HG03565 (cell line): ENCODE results near the gene CHD2.
"Not testable (repeated sequence)": the region's sequence is repeated elsewhere in the genome, so short reads cannot be mapped to it uniquely, and the experiment has no call there.

Experiments
- ATAC-seq: cut with Tn5 transposase; IDR thresholded peaks from one replicate; pipeline ENCODE4 v1.9.1; 2021; ENCODE audit warnings: mild to moderate bottlenecking, moderate library complexity; ENCODE audit not compliant: unreplicated experiment

The CHD2 gene

DNA sequence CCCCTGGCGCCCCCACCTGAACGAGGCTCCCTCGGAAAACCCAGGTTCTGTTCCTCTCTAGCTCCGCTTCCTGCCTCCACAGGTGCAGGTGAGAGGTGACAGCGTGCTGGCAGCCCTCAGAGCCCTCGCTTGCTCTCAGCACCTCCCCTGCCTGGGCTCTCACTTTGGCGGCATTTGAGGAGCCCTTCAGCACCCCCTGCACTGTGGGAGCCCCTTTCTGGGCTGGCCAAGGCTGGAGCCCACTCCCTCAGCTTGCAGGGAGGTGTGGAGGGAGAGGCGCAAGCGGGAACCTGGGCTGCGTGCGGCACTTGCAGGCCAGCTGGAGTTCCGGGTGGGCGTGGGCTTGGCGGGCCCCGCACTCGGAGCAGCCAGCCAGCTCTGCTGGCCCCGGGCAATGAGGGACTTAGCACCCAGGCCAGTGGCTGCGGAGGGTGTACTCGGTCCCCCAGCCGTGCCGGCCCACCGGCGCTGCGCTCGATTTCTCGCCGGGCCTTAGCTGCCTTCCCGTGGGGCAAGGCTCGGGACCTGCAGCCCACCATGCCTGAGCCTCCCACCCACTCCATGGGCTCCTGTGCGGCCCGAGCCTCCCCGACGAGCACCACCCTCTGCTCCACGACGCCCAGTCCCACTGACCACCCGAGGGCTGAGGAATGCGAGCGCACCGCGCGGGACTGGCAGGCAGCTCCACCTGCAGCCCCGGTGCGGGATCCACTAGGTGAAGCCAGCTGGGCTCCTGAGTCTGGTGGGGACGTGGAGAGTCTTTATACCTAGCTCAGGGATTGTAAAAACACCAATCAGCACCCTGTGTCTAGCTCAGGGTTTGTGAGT lies 131.6 kb downstream of the CHD2 start:
- not testable (repeated sequence) for ATAC-seq

DNA sequence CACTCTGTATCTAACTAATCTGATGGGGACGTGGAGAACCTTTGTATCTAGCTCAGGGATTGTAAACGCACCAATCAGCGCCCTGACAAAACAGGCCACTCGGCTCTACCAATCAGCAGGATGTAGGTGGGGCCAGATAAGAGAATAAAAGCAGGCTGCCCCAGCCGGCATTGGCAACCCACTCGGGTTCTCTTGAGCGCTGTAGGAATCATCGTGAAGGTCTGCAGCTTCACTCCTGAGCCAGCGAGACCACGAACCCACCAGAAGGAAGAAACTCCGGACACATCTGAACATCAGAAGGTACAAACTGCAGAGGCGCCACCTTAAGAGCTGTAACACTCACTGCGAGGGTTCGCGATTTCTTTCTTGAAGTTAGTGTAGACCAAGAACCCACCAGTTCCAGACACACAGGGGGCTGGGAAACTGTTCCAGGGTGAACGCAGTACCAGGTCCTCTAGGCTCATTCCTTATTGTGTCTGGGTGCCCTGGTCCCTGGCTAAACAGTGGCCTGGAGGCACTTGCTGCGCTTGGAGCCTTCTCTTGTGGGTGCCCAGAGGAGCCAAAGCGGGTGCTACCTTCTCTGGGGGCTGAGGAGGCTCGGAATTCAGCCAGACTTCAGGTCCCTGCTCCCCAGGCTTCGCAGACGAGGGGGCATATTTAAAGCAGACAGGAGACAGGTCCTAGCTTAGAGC lies 132.5 kb downstream of the CHD2 start:
- not testable (repeated sequence) for ATAC-seq

DNA sequence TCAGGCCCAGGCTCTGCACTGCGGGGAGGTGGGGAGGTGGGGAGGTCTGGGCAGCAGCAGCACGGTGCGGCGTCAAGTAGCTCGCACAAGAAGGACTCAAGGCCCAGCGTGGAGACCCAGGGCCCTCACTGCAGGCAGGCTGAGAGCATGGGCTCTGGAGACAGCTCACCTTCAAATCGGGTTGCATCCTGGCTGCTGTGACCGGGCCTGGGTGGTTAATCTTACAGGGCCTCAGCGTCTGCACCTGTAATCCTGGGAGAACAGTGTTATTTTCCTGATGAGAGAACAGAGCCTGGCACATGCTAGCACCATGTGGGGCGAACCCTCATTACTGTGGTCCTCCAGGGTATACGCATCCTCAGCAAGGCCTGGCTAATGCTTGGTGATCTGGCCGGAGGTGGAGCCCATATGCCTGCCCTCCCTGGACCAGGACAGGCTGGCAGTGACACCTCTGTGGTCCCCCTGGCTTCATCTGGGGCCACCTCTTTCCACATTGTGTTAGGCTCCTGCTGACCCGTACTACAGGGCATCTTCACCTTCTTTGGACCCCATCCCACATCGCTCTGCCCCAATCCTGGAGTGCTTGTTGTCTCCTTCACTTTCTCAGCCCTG lies 133.4 kb downstream of the CHD2 start:
- no peak for ATAC-seq

DNA sequence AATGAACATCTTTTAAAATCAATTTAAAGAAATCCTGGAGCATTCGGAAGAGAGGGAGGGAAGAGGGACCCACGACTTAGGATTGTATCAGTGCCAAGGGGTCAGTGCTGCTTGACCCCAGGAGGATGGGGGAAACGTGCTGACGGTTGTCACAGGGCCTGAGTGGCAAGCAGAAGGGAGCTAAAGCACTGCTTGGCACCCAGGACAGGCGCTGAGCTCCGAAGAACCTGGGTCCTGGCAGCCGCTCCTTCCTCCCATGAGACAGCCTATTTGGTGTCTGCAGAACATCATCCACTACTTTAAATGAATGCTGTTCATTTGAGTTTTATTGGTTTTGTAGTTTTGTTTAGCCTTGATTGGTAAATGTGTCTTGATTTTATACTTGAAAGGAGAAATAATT lies 134.4 kb downstream of the CHD2 start:
- no peak for ATAC-seq

DNA sequence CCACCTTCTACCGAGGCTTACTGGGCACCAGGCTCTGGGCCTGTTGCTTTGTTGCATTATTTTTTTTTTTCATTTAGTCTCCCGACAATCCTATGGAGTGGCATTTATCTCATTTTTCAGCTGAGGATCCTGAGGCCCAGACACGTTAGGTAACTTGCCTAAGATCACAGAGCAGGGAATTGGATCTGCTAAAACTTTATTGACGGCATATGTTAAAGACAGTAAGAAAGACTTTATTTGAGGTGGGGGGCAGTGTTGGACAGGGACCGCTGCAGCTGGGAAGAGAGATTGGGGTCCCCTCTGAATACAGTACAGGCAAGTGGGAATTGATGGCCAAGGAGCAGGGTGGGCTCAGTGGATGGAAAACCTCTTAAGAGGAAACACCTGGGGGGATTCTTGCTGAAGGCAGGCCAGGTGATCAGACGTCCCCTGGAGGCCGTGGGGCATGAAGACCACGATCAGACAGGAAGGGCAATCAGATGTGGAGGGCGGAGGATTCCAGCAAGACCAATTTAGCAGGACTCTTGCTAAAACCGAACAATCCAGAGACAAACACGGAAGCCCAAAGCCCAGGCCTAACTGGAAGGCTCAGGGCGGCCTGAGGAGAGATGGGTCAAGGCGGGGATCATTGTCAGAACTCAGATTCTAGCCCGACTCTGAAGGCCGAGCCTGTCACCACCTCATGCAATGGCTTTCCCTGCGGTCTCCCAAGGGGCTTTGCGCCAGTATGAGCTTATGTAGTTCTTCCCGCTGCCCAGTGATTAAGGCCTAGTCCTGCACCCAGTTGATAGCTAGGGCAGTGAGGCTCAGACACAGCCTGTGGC lies 135.2 kb downstream of the CHD2 start:
- peak; percentile 11 for ATAC-seq

DNA sequence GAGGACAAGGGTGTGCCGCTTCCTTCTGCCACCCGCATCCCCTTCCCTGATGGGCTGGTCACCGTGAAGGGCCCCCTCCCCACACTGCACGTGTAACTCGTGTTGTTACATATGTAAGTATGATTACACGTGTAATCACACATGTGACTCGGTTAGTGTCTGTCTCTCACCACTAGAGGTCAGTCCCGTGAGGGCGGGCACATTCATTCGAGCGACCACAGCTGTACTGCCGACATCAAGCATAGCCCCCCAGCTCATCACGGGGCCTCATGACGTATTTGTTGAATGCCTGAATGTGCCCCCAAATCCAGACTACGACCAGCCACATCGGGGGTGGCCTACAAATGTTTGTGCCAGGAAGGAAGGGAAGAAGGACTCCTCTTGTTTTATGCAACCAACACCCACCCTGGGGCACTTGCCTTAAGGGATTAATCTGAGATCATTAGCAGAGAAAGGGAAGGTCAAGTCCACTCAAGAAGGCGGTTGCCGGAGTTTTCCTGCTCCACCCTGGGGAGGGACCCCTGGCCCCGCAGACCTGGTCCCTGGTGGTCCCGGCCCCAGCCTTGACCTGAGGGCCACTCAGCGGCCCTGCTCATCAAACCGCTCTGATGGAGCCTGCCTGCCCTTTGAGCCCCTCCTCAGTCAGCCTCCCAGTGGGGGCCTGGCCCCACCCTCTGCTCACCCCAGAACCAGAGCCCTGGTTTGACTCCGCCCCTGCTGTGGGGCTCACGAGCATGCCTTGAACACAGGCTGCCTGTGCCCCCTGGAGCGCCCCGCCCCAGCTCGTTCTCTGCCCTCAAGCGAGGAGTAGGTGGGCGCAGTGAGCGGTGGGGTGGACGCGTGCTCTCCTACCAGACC lies 136.1 kb downstream of the CHD2 start:
- ATAC-seq: peak; percentile 92

DNA sequence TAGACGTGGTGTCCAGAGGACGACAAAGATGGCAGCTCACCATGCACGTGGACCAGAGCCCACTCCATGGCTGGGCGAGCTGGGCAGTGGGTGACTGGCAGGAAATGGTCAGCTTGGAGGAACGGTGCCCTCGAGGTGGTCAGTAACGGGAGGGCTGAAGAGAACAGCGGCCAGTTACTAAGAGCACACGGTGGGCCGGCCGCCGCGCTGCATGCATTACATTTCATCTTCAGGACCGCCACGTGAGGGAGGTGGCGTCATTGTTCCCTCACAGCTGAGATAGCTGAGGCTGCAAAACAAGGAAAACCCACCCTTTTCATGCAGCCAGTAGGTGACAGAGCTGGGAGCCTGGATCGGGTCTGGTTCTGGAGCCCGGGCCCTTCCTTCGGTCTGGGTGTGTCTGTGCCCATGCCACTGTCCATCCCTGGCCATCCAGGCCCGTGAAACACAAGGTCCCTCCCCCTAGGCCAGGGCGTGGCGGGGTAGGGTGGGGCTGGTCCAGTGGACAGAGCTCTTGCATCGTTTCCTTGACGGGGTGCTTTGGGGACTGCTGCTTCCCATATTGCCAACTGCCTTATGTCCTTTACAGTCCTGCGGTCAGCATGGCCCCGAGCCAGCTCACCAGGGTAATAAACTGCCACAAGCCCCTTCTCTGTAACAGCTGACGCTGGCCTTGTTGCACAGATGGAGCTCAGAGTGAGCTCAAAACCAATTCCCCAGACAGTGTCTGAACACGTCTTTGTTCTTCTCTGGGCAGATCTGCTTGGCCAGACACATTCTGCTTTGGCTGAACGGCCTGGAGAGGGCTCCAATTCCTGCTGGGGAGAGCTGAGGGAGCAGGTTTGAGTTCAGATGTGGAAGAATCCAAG lies 137.1 kb downstream of the CHD2 start:
- ATAC-seq: no peak

DNA sequence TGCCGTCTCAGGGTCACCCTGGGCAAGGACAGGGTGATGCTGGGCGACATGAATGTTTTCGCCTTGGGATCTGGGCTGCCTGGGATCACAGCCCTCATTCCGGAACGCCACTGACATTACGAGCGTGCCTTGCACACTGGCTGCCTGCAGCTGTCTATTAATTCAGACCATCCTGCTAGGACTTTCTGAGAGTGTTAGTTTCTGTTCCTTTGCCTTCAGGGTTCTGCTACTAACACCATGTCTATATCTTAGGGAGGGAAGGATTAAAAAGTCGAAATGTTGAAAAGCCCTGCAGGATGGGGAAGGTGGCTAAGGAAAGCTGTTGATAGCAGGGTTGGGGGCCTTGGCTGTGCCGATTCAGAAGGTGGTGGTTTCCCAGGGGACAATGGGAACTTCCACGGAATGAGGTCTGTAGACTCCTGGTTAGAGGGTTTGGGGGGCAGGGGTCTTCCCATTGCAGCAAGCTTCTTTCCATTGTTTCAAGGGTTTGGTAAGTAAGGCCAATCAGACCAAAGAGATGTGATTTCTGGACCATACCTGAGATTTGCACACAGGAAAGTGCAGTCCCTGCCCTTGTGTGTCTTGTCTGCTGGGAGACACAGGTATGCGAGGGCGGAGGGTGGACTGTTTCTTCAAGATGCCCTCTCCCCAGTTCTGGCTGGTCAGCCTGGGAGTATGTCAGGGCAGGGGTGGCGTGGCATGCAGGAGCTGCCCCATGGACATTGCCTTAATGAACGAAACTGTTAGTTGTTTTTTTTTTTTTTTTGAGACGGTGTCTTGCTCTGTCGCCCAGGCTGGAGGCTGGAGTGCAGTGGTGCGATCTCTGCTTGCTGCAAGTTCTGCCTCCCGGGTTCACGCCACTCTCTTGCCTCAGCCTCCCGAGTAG lies 137.9 kb downstream of the CHD2 start:
- no peak for ATAC-seq

DNA sequence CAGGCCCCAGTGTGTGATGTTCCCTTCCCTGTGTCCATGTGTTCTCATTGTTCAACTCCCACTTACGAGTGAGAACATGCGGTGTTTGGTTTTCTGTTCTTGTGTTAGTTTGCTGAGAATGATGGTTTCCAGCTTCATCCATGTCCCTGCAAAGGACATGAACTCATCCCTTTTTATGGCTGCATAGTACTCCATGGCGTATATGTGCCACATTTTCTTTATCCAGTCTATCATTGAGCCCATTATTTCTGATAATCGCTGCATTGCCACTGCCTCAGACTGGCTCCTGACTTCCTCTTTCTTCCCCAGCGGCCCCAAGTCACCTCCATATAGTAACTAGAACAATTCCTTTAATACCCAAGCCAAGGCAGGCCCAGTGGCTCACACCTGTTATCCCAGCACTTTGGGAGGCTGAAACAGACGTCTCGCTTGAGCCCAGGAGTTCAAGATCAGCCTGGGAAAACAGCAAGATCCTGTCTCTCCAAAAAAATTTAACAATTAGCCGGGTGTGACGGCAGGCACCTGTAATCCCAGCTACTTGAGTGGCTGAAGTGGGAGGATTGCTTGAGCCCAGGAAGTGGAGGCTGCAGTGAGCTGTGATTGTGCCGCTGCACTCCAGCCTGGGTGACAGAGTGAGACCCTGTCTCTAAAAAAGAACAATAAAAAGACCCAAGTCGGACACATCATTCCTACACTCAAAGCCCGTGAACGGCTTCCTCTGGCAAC lies 139.6 kb downstream of the CHD2 start:
- not testable (repeated sequence) for ATAC-seq

DNA sequence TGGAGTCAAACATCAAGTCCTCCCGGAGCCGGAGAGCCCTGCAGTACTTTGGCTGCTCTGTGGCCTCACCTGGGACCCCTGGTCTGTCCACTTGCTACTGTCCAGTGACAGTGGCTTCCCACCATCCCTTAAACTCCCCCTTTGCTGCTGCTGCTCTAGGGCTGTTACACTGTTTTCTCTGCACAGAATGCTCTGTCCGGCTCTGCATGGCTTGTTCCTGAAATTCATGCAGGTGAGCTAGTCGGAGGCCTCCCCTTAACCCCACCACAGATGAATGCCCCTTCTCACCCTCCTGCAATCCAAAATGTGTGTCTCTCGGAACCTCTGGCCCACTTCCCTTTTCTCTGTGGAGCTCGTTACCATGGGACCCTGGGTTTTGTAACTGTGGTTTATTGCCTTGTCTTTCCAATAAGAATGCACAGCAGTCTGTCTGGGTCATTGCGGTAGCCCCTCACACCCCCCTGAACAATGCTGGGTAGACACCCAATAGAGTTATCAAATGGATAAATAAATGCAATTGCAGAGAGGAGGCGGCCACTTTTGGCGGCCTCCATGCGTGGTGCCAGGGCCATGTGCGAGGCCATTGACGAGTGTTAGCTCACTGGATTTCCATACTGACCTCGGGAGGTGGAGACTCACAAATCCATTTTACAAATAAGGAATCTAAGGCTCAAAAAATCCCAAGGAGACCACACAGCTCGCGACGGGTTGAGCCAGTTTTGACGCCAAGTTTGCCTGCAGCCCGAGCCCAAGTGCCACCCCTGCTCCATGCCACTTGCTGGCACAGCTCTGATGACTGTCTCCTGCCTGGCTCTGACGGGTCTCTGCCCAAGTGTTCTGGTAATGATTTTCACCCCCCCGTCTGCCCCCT lies 140.4 kb downstream of the CHD2 start:
- ATAC-seq: no peak

DNA sequence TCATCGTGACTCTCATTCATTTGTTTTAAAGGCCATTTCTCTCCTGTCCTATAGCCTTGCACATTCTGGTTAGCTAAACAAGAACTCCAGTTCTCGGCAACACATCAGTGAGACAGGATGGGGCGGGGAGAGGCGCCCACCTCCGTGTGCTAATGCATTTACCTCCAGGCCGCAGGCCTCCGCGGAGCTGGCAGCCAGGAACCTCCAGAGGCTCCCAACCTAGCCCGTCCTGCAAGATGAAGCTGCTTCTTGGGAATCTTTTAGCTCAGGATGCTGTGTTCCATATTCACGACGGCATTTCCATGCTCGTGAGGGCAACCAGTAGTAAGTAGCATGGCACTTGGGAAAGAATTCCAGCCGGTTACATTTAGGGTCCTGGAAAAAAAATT lies 141.0 kb downstream of the CHD2 start:
- no peak for ATAC-seq

DNA sequence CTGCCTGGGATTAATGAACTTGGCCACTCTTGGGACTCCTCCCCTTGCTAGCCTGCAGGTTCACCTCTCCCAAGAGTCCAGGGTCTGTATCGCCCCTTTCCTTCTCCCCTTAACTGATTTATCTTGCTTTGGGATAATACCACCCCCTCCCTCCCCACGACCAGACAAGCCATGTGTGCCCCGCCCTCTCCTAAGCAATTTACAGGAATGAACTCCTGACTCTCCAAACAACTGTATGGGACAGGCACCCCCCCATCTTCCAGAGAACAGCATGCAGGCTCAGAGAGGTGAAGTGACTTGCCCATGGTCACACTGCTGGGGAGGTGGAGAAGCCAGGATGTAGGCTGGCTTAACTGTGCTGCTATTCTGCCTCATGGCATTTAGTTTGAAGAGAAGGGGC lies 142.1 kb downstream of the CHD2 start:
- no peak for ATAC-seq

DNA sequence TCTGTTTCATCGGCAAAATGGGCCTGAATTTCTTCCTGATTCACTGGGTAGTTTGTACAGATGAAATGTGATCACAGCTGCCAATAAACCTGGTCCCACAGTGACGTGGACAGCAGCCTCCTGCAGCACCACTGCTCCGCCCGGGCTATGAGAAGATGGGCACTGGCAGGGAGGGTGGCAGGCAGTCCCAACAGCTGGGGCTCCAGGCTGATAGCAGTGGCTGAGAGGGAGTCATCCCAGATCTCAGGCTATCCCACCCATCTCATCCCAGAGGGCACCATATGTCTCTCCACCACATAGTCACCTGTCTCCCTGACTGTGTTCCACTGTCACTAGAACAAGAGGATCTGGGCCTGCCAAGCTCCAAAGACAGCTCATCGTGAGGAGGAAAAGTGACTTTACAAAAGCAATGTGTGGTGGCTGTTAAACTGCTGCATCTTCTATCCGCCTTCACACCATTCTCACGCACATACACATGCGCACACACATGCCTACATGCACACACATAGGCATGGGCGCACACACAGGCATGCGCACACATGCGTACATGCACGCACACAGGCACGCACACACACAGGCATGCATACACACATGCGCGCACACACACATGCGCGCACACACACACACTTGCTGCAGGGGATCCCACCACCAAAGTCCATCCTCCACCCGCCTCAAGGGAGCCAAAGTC lies 142.7 kb downstream of the CHD2 start:
- no peak for ATAC-seq

DNA sequence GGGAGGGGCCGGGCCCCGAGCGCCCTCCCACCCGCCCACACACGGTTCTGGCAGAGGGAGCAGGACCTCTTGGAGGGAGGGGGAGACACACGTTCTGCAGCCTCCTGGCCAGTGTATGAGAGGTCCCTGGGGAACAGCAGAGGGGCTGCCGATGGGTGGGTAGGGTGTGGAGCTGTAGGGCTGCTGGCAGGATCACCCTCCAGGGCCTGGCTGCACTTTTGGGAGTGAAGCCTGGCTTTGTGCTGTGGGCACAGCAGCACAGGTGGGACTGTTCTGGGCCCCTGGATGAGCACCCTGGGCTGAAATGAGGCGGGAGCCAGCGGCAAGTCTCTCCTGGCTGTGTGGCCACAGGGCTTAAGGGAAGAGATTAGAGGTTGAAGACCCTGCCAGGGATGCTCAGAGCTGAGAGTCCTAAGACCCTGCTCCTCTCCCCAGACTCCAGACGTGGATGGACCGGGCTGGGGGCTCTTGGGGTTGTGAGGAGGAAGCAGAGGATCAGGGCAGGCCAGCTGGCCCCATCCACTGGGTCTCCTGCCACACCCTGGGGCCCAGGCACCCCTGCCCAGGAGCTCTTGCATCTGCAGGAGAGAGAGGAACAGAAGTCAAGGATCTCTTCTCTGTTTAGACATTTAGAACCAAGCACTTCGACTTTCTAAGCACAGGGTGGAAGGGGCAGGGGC lies 143.6 kb downstream of the CHD2 start:
- ATAC-seq: no peak
